ENCODE data around the gene SLC16A11.

GRCh38 chr17:7078711-7079110 lies 34.8 kb upstream of the SLC16A11 start:
- TF ChIP-seq, protein P1, sequence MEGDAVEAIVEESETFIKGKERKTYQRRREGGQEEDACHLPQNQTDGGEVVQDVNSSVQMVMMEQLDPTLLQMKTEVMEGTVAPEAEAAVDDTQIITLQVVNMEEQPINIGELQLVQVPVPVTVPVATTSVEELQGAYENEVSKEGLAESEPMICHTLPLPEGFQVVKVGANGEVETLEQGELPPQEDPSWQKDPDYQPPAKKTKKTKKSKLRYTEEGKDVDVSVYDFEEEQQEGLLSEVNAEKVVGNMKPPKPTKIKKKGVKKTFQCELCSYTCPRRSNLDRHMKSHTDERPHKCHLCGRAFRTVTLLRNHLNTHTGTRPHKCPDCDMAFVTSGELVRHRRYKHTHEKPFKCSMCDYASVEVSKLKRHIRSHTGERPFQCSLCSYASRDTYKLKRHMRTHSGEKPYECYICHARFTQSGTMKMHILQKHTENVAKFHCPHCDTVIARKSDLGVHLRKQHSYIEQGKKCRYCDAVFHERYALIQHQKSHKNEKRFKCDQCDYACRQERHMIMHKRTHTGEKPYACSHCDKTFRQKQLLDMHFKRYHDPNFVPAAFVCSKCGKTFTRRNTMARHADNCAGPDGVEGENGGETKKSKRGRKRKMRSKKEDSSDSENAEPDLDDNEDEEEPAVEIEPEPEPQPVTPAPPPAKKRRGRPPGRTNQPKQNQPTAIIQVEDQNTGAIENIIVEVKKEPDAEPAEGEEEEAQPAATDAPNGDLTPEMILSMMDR (conservative IDR thresholded peaks at IDR 0.05; ENCODE audit: low read length), result no peak
- TF ChIP-seq EZH2phosphoT487 (IDR thresholded peaks at IDR 0.05; ENCODE audit: borderline replicate concordance), result no peak

All from Loucy (cell line).